Pancreas (tissue), 10 donors: ENCODE results near the gene NKD2. TPM values are rescaled to one million over a fixed set of nuclear protein-coding genes. Genes with fewer than 3 reads are reported as not detected.
"Not testable (repeated sequence)": the region's sequence is repeated elsewhere in the genome, so short reads cannot be mapped to it uniquely, and the experiment has no call there.

ENCODE experiments used
- ATAC-seq, 4 donors: fragments of 200-7000 bp; cut with Tn5 transposase; one replicate each; pipeline versions ENCODE4 v1.8.0 to v1.9.1; 2020; ENCODE audit warnings: mild to moderate bottlenecking in 4 of 4, moderate library complexity in 4 of 4
- DNase-seq, 6 donors: peaks; one replicate each; pipeline ENCODE4 v3.0.0-alpha.2; 2020
- FAIRE-seq: peaks from 2 replicates; lab custom pipeline; 2012; peaks lifted over from hg19 to GRCh38; lab: Jason Lieb, UNC
- H3K27ac ChIP-seq, 4 donors: fragments of 200-600 bp; sonication (generic); 1 replicate in 3 of 4; 2 replicates in 1 of 4; pipeline versions ENCODE4 v1.5.0 to v1.8.0; 2020
- H3K27me3 ChIP-seq, 4 donors: fragments of 200-600 bp; one replicate each; pipeline ENCODE4 v1.8.0; 2021
- H3K36me3 ChIP-seq, 3 donors: fragments of 200-600 bp; sonication (generic) in 1 of 3; one replicate each; pipeline versions ENCODE4 v1.5.0 to v1.8.0; 2020 to 2021
- H3K4me1 ChIP-seq, 3 donors: fragments of 200-600 bp; one replicate each; pipeline ENCODE4 v1.8.0; 2021
- H3K4me3 ChIP-seq, 4 donors: fragments of 200-600 bp; sonication (generic) in 2 of 4; one replicate each; pipeline versions ENCODE4 v1.5.0 to v1.8.0; 2020 to 2021
- H3K9me3 ChIP-seq, 4 donors: fragments of 200-600 bp; one replicate each; pipeline ENCODE4 v1.8.0; 2021
- WGBS, 2 donors: extraction: QIAGEN DNeasy Blood & Tissue Kit; methylation state at CpG; one replicate each; pipeline ENCODE4 v1.1.7; 2013; 5-methylcytosine and 5-hydroxymethylcytosine counted together
- intact Hi-C, 3 donors: fragments of 100-400 bp; cut with DNase I; formaldehyde crosslinking; loops; one replicate each; pipeline versions ENCODE4 v1.11.1 to v1.14.2; 2022
- polyA plus RNA-seq, 2 donors: library from polyadenylated mRNA; stranded (reverse); fragments of 200-250 nt; gene quantifications; one replicate each; pipeline ENCODE4 v1.2.3, GENCODE V29; 2013
- total RNA-seq, 6 donors: library from RNA; stranded (reverse); fragmentation: NEBNext Ultra II Directional in 4 of 6; extraction: Animal tissue kit (Norgen Biotek cat#: 25700) in 4 of 6; gene quantifications; one replicate each; pipeline versions ENCODE4 v1.2.1 to v1.2.4, GENCODE V29; 2021 to 2023
- TF ChIP-seq, protein P1 (sequence below), 4 donors: fragments of 200-600 bp; sonication (generic) in 3 of 4; IDR thresholded peaks; one replicate each; pipeline versions ENCODE4 v1.5.0 to v1.8.0; 2021; ENCODE audit warnings: antibody characterized with exemption in 4 of 4
- donor health status: healthy with polysubstance abuse.
- donor health status: DM: no; HTN: no; CAD: no; lungs with moderate emphysema.
- donor health status: DM: no; HTN: no; CAD: no.
- donor health status: control.
- donor health status: control.
- donor health status: Bipolar disorder and iron deficiency.
- donor health status: DM: yes; HTN: yes; CAD: no.
- donor health status: DM: no; HTN: no; CAD: no.
- donor health status: DM: no; HTN: no; CAD: no.
- donor health status: DM: yes; HTN: yes; CAD: no.

Gene NKD2
- total and polyA plus RNA-seq, 8 donors: 1.8 to 18.6 (median 4.3) TPM

DNA sequence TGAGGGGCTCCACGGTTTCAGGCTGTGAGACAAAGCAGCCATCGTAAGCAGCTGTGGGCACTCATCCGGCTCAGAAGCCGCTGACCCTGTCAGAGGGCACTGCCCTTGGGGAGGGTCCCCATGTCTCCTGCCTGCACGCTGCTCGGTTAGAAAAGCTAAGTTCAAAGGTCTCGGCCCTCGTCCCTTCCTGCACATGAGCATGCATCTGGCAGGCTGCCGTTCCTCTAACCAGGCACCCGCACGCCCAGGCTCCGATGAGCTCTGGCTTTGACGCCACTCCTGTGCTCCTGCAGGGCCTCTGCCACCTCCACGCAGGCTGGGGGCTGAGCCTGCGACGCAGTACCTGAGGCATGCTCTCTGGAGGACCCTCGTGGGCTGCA is 51.3 kb downstream of the NKD2 start:
- no peaks in the 10 kb centered on the region for H3K4me1 ChIP-seq
- intact Hi-C loops: no loop called here
- no peaks in the 10 kb centered on the region for H3K9me3 ChIP-seq
- TF ChIP-seq, protein P1, sequence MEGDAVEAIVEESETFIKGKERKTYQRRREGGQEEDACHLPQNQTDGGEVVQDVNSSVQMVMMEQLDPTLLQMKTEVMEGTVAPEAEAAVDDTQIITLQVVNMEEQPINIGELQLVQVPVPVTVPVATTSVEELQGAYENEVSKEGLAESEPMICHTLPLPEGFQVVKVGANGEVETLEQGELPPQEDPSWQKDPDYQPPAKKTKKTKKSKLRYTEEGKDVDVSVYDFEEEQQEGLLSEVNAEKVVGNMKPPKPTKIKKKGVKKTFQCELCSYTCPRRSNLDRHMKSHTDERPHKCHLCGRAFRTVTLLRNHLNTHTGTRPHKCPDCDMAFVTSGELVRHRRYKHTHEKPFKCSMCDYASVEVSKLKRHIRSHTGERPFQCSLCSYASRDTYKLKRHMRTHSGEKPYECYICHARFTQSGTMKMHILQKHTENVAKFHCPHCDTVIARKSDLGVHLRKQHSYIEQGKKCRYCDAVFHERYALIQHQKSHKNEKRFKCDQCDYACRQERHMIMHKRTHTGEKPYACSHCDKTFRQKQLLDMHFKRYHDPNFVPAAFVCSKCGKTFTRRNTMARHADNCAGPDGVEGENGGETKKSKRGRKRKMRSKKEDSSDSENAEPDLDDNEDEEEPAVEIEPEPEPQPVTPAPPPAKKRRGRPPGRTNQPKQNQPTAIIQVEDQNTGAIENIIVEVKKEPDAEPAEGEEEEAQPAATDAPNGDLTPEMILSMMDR (IDR thresholded peaks at IDR 0.05): no peak
- H3K27ac ChIP-seq: no peak overlapping the region
- DNase-seq (peak in 1 of 6 donors; percentile 60), FAIRE-seq (no peak), ATAC-seq (no peak)
- no peaks in the 10 kb centered on the region for H3K27me3 ChIP-seq
- peaks cover 0 to 69% (median 20%) of the 10 kb centered on the region in 3 donors for H3K36me3 ChIP-seq
- 87 to 91% methylated on average over 17 of the region's 17 CpGs for WGBS, 2 donors
- no peak overlapping the region for H3K4me3 ChIP-seq

DNA sequence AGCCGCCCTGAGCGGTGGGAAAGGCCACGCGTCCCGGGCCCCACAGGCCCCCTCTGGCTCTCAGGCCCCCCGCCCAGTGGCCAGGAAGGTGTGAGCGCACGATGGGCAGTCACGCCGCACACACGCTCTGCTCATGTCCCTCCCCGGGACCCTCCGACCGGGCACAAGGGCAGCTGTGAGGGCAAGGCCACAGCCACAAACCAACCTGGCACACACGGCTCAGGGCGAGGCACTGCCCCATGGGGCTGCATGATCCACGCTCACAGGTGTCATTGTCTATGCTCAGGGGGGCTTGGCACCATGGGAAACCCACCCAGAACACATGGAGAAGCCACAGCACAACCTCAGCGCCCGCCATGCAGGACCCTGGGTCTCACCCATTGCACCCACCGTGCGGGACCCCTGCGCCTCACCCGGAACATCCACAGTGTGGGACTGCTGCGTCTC is 52.0 kb downstream of the NKD2 start:
- ATAC-seq (no peak), FAIRE-seq (no peak), DNase-seq (peak in 2 of 6 donors; percentile 19 to 46)
- Histone ChIP-seq H3K4me3 (no peak overlapping the region), H3K4me1 (no peaks in the 10 kb centered on the region), H3K27me3 (no peaks in the 10 kb centered on the region), H3K9me3 (no peaks in the 10 kb centered on the region), H3K27ac (no peak overlapping the region), H3K36me3 (peaks cover 0 to 69% (median 20%) of the 10 kb centered on the region in 3 donors)
- WGBS, 2 donors: 80 to 81% methylated on average over 22 to 24 of the region's 24 CpGs
- intact Hi-C loops: no loop called here
- TF ChIP-seq, protein P1 (IDR thresholded peaks at IDR 0.05): no peak

DNA sequence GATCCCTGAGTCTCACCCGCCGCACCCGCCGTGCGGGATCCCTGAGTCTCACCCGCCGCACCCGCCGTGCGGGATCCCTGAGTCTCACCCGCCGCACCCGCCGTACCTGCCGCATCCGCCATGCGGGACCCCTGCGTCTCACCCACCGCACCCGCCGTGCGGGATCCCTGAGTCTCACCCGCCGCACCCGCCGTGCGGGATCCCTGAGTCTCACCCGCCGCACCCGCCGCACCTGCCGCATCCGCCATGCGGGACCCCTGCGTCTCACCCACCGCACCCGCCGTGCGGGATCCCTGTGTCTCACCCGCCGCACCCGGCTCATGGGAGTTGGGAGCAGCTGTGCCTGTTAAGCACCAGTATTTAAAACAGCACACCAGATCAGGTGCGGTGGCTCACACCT is 52.7 kb downstream of the NKD2 start:
- intact Hi-C loops, H3K9me3 ChIP-seq, FAIRE-seq, H3K27me3 ChIP-seq, H3K4me3 ChIP-seq, H3K4me1 ChIP-seq, H3K27ac ChIP-seq, ATAC-seq: not testable (repeated sequence)
- DNase-seq: peak in 1 of 6 donors; percentile 33
- peaks cover 0 to 62% (median 20%) of the 10 kb centered on the region in 3 donors for H3K36me3 ChIP-seq
- WGBS, 2 donors: 90 to 94% methylated on average over 10 to 14 of the region's 43 CpGs

DNA sequence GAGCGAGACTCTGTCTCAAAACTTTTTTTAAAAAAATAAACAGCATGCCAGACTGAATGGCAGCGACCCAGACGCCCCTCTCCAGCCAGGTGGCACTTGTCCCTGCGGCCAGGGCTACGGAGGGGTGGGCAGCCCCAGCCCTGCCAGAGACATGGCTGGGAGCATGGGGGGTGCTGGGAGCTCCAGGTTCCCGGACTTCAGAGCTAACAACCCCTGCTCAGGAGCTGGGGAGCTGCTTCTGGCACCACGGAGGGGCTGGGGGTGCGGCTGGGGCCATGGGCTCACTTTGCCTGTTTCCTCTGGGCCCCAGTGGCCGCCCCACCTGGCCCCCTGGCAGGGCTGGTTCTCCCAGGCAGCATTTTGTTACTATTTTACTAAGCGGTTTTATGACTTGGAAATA is 53.3 kb downstream of the NKD2 start:
- no peaks in the 10 kb centered on the region for H3K4me1 ChIP-seq
- TF ChIP-seq, protein P1 (IDR thresholded peaks at IDR 0.05): no peak
- intact Hi-C loops: no loop called here
- DNase-seq (peak in 2 of 6 donors; percentile 20 to 29), FAIRE-seq (no peak), ATAC-seq (no peak)
- 79 to 83% methylated on average over 9 to 10 of the region's 10 CpGs for WGBS, 2 donors
- no peak overlapping the region for H3K4me3 ChIP-seq
- H3K36me3 ChIP-seq: peaks cover 0 to 57% (median 16%) of the 10 kb centered on the region in 3 donors
- H3K27me3 ChIP-seq: no peaks in the 10 kb centered on the region
- no peak overlapping the region for H3K27ac ChIP-seq
- H3K9me3 ChIP-seq: no peaks in the 10 kb centered on the region

DNA sequence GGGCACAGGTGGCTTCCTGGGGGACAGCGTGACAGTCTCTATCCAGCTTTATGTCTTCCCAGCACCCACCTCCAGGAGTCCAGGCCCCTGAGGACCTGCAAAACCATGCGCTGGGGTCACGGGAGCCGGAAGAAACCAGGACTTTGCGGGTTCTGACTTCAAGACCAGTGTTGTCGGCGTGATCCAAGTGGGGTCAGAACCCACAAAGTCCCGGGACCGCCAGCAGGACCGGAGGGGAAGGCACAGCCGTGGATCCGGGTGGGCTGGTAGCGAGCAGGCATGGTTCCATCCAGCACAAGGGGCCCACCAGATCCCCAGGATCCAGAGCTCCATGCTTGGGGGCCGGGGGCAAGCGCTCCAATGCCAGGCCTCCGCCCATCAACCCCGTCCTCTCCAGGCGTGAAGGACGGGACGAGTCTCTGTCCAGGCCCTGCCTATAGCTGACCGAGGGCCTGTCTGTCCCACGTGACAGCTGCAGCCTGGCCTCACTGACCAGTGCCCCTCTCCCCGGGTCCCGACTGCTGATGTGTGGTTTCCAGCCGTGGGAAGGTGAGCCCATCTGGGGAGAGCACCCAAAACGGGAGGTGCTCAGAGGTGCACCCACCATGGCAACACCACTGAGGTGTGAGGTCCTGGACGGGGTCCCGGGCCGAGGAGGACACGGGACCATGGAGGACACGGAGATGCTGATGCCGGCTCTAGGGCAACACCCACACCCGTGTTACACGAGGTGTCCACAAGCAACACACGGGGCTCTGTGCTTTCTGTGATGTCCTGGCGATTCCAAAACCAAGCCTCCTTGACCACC is 54.4 kb downstream of the NKD2 start:
- DNase-seq (peak in 2 of 6 donors; percentile 20 to 61), ATAC-seq (no peak), FAIRE-seq (no peak)
- Histone ChIP-seq H3K4me3 (no peak overlapping the region), H3K9me3 (no peaks in the 10 kb centered on the region), H3K36me3 (peaks cover 0 to 57% (median 12%) of the 10 kb centered on the region in 3 donors), H3K27me3 (no peaks in the 10 kb centered on the region), H3K4me1 (no peaks in the 10 kb centered on the region), H3K27ac (no peak overlapping the region)
- WGBS, 2 donors: 94 to 95% methylated on average over 36 of the region's 36 CpGs
- TF ChIP-seq, protein P1 (IDR thresholded peaks at IDR 0.05): no peak
- intact Hi-C loops: no loop called here
